ENCODE data around the gene PCSK5.
"Not testable (repeated sequence)": the region's sequence is repeated elsewhere in the genome, so short reads cannot be mapped to it uniquely, and the experiment has no call there.

Gene PCSK5

GRCh38 chr9:76020652-76021051 is 130.2 kb downstream of the PCSK5 start:
- DNase-seq = no peak

- DNase-seq = no peak
Observed at GRCh38 chr9:76022317-76022716, 131.8 kb downstream of the PCSK5 start.

- no peak for DNase-seq
Observed at GRCh38 chr9:76023715-76024195, 133.3 kb downstream of the PCSK5 start.

GRCh38 chr9:76025286-76025685 is 134.8 kb downstream of the PCSK5 start:
- no peak for DNase-seq

- DNase-seq = no peak
Observed at GRCh38 chr9:76026796-76027195, 136.3 kb downstream of the PCSK5 start.

- DNase-seq = no peak
Observed at GRCh38 chr9:76027416-76027815, 136.9 kb downstream of the PCSK5 start.

- DNase-seq = no peak
Observed at GRCh38 chr9:76027861-76028260, 137.4 kb downstream of the PCSK5 start.

GRCh38 chr9:76032038-76032796 is 141.7 kb downstream of the PCSK5 start:
- no peak for DNase-seq

- DNase-seq = no peak
Observed at GRCh38 chr9:76032797-76033373, 142.4 kb downstream of the PCSK5 start.

GRCh38 chr9:76034049-76034448 is 143.6 kb downstream of the PCSK5 start:
- DNase-seq = no peak

- no peak for DNase-seq
Observed at GRCh38 chr9:76036762-76037161, 146.3 kb downstream of the PCSK5 start.

GRCh38 chr9:76037587-76038225 is 147.2 kb downstream of the PCSK5 start:
- no peak for DNase-seq

GRCh38 chr9:76038431-76038830 is 148.0 kb downstream of the PCSK5 start:
- DNase-seq = no peak

- no peak for DNase-seq
Observed at GRCh38 chr9:76044266-76044819, 153.9 kb downstream of the PCSK5 start.

GRCh38 chr9:76045221-76045620 is 154.7 kb downstream of the PCSK5 start:
- DNase-seq = no peak

- no peak for DNase-seq
Observed at GRCh38 chr9:76049341-76049740, 158.9 kb downstream of the PCSK5 start.

- no peak for DNase-seq
Observed at GRCh38 chr9:76067696-76068095, 177.2 kb downstream of the PCSK5 start.

- DNase-seq = no peak
Observed at GRCh38 chr9:76077537-76077936, 187.1 kb downstream of the PCSK5 start.

GRCh38 chr9:76081281-76081680 is 190.8 kb downstream of the PCSK5 start:
- DNase-seq = not testable (repeated sequence)

- DNase-seq = no peak
Observed at GRCh38 chr9:76082057-76082456, 191.6 kb downstream of the PCSK5 start.

GRCh38 chr9:76085596-76085995 is 195.1 kb downstream of the PCSK5 start:
- DNase-seq = no peak

GRCh38 chr9:76086539-76086938 is 196.1 kb downstream of the PCSK5 start:
- DNase-seq = no peak

- DNase-seq = no peak
Observed at GRCh38 chr9:76087976-76088375, 197.5 kb downstream of the PCSK5 start.

GRCh38 chr9:76090330-76090729 is 199.9 kb downstream of the PCSK5 start:
- DNase-seq = no peak
